GM12872 (cell line): ENCODE data around the gene HNRNPUL2.

ENCODE experiments used
- TF ChIP-seq, protein P1 (sequence below): IDR thresholded peaks from 3 replicates; pipeline ENCODE4 v1.5.1; 2011; ENCODE audit warnings: low read depth, mild to moderate bottlenecking, low read length, moderate library complexity; ENCODE audit not compliant: insufficient read depth

The HNRNPUL2 gene

GRCh38 chr11:62721994-62722393 is 5.3 kb downstream of the HNRNPUL2 start:
- TF ChIP-seq, protein P1, sequence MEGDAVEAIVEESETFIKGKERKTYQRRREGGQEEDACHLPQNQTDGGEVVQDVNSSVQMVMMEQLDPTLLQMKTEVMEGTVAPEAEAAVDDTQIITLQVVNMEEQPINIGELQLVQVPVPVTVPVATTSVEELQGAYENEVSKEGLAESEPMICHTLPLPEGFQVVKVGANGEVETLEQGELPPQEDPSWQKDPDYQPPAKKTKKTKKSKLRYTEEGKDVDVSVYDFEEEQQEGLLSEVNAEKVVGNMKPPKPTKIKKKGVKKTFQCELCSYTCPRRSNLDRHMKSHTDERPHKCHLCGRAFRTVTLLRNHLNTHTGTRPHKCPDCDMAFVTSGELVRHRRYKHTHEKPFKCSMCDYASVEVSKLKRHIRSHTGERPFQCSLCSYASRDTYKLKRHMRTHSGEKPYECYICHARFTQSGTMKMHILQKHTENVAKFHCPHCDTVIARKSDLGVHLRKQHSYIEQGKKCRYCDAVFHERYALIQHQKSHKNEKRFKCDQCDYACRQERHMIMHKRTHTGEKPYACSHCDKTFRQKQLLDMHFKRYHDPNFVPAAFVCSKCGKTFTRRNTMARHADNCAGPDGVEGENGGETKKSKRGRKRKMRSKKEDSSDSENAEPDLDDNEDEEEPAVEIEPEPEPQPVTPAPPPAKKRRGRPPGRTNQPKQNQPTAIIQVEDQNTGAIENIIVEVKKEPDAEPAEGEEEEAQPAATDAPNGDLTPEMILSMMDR = no peak

- TF ChIP-seq, protein P1 = no peak
Observed at GRCh38 chr11:62719302-62719978, 7.8 kb downstream of the HNRNPUL2 start.

DNA sequence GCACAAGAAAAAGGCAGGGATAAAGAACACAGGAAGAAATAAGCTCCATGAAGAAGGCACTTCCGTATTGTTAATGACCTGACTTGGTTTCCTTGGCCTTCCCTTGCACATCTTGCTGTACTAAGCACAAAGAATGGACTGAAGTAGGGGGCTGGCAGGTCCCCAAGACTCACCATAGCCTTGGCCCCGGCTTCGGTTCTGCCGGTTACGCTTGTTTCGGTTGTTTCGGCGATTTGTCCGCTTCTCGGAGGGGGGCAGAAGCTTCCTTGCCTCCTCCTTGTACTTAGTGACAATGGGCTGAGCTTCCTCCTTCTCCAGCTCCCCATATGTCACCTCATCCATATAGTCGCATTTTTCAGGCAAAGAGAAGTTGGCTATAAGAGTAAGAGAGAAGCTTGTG is 10.4 kb downstream of the HNRNPUL2 start:
- TF ChIP-seq, protein P1 = no peak

GRCh38 chr11:62716206-62716605 is 11.1 kb downstream of the HNRNPUL2 start:
- TF ChIP-seq, protein P1 = no peak

DNA sequence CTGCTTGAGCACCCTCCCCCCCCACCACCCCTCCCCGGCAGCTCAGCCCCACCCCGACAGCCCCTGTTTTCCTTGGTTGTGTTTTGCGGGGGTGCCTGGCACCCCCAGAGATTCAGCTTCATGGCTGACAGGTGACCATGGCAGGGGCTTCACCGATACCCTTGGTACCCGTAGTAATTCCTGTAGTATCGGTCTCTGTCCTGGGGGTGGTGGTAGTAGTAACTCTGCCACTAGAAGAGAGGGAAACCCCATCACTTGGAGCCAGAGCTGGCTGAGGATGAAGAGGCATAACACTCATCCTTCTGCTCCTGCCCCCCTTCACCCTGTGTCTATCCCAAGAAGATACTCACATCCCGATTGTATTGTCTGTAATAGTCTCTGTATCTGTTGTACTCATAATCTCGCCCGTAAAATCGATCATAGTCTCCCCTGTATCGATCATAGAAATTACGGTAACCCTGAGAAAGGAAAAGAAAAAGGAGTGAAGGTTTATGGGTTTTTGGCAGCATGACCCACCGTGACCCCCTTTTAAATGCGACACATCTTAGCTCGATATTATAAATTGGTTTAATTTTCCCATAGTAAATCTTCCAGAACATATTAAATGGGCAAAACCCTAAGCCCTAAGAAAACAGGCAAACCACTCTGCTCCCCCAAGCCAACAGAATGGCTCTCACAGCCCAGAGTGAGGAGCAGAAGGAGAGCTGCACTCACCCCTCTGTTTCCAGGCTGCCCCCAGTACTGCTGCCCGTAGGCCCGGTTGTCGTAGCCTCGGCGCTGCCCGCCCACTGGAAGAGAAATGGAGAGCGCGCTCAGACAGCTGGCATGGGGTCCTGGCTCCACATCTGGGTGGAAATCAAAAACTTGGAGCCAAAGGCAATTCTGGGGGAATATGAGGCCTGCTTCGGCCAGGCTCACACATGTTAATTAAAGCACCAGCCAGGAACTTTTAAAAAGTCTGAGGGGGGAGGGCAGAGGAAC is 11.8 kb downstream of the HNRNPUL2 start:
- TF ChIP-seq, protein P1 = no peak

- TF ChIP-seq, protein P1 = no peak
Observed at GRCh38 chr11:62713343-62713742, 13.9 kb downstream of the HNRNPUL2 start.

- TF ChIP-seq, protein P1 = no peak
Observed at GRCh38 chr11:62712861-62713260, 14.4 kb downstream of the HNRNPUL2 start.
